ENCODE data around the gene TGM1.

TGM1 gene

GRCh38 chr14:24284501-24285035 is 21.6 kb upstream of the TGM1 start:
- no peaks in the 10 kb centered on the region for H3K9me2 ChIP-seq (replicated peaks; ENCODE audit: insufficient read depth, low read length)
- H3K4me1 ChIP-seq (ENCODE audit: low read length) = no peaks in the 10 kb centered on the region
- no peaks in the 10 kb centered on the region for H4K20me1 ChIP-seq (ENCODE audit: insufficient read depth, low read length)
- H3K9me3 ChIP-seq (replicated peaks; ENCODE audit: insufficient read depth, low read length) = no peaks in the 10 kb centered on the region
- H3K4me3 ChIP-seq (ENCODE audit: low read length) = no peak overlapping the region
- no peaks in the 10 kb centered on the region for H3K79me2 ChIP-seq (ENCODE audit: low read length)
- H3K27me3 ChIP-seq (replicated peaks; ENCODE audit: insufficient read depth, low read length) = no peaks in the 10 kb centered on the region
- no peak overlapping the region for H3K27ac ChIP-seq (ENCODE audit: low read length)
- no peak overlapping the region for H3K4me2 ChIP-seq (ENCODE audit: low read depth, low read length)
- no peak overlapping the region for H3K9ac ChIP-seq (ENCODE audit: low read length)
- no peak for DNase-seq
- H3F3A ChIP-seq (ENCODE audit: insufficient read depth, low read length) = no peaks in the 10 kb centered on the region
- no peak for TF ChIP-seq CTCF (IDR thresholded peaks at IDR 0.05; ENCODE audit: low read length)
- TF ChIP-seq EZH2 (optimal IDR thresholded peaks at IDR 0.05; ENCODE audit: low read depth, low read length) = no peak
- no peaks in the 10 kb centered on the region for H3K36me3 ChIP-seq (replicated peaks; ENCODE audit: insufficient read depth, low read length)
- no peak overlapping the region for H2AFZ ChIP-seq (ENCODE audit: low read length)

- no peak overlapping the region for H3K4me3 ChIP-seq (ENCODE audit: low read length)
- H3F3A ChIP-seq (ENCODE audit: insufficient read depth, low read length) = no peaks in the 10 kb centered on the region
- no peaks in the 10 kb centered on the region for H3K27me3 ChIP-seq (replicated peaks; ENCODE audit: insufficient read depth, low read length)
- H3K36me3 ChIP-seq (replicated peaks; ENCODE audit: insufficient read depth, low read length) = no peaks in the 10 kb centered on the region
- H2AFZ ChIP-seq (ENCODE audit: low read length) = no peak overlapping the region
- H3K79me2 ChIP-seq (ENCODE audit: low read length) = no peaks in the 10 kb centered on the region
- no peak overlapping the region for H3K27ac ChIP-seq (ENCODE audit: low read length)
- no peaks in the 10 kb centered on the region for H3K9me2 ChIP-seq (replicated peaks; ENCODE audit: insufficient read depth, low read length)
- no peak for TF ChIP-seq EZH2phosphoT487 (IDR thresholded peaks at IDR 0.05; ENCODE audit: low read length)
- TF ChIP-seq EZH2 (optimal IDR thresholded peaks at IDR 0.05; ENCODE audit: low read depth, low read length) = no peak
- TF ChIP-seq CTCF (IDR thresholded peaks at IDR 0.05; ENCODE audit: low read length) = no peak
- no peak overlapping the region for H3K9ac ChIP-seq (ENCODE audit: low read length)
- H4K20me1 ChIP-seq (ENCODE audit: insufficient read depth, low read length) = no peaks in the 10 kb centered on the region
- no peak for DNase-seq
- no peak overlapping the region for H3K4me2 ChIP-seq (ENCODE audit: low read depth, low read length)
- H3K9me3 ChIP-seq (replicated peaks; ENCODE audit: insufficient read depth, low read length) = no peaks in the 10 kb centered on the region
- H3K4me1 ChIP-seq (ENCODE audit: low read length) = peaks cover 4% of the 10 kb centered on the region; the same call in 1 of the 2 replicates
Observed at GRCh38 chr14:24283796-24284460, 21.0 kb upstream of the TGM1 start.

DNA sequence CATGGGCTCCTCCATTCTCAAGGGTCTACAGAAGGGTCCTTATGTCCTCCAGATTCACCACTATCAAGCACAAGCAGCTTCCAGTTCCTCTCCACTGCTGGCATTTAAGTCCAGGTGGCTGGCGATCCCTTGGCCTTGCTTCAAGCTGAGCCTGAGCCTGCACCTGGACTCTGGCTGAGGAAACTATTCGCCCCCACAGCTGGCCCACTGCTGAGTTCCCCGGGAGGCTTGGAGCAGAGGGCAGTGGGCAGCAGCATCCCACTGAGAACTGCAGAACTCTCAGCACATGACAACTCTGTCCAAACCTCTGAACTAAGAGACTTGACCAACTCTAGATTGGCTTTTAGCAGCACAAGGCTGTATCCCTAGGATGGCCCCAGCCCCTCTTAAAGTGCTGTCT is 19.8 kb upstream of the TGM1 start:
- no peak overlapping the region for H2AFZ ChIP-seq (ENCODE audit: low read length)
- no peak for DNase-seq
- no peaks in the 10 kb centered on the region for H3K9me3 ChIP-seq (replicated peaks; ENCODE audit: insufficient read depth, low read length)
- no peaks in the 10 kb centered on the region for H3K27me3 ChIP-seq (replicated peaks; ENCODE audit: insufficient read depth, low read length)
- H3K36me3 ChIP-seq (replicated peaks; ENCODE audit: insufficient read depth, low read length) = no peaks in the 10 kb centered on the region
- TF ChIP-seq EZH2phosphoT487 (IDR thresholded peaks at IDR 0.05; ENCODE audit: low read length) = no peak
- no peak for TF ChIP-seq EZH2 (optimal IDR thresholded peaks at IDR 0.05; ENCODE audit: low read depth, low read length)
- H4K20me1 ChIP-seq (ENCODE audit: insufficient read depth, low read length) = no peaks in the 10 kb centered on the region
- H3K4me3 ChIP-seq (ENCODE audit: low read length) = no peak overlapping the region
- no peaks in the 10 kb centered on the region for H3K9me2 ChIP-seq (replicated peaks; ENCODE audit: insufficient read depth, low read length)
- no peak overlapping the region for H3K9ac ChIP-seq (ENCODE audit: low read length)
- H3F3A ChIP-seq (ENCODE audit: insufficient read depth, low read length) = no peaks in the 10 kb centered on the region
- no peak overlapping the region for H3K27ac ChIP-seq (ENCODE audit: low read length)
- H3K79me2 ChIP-seq (ENCODE audit: low read length) = no peaks in the 10 kb centered on the region
- H3K4me1 ChIP-seq (ENCODE audit: low read length) = peaks cover 7% of the 10 kb centered on the region; the same call in 1 of the 2 replicates
- no peak overlapping the region for H3K4me2 ChIP-seq (ENCODE audit: low read depth, low read length)

- Histone ChIP-seq H3K9me3 (replicated peaks; ENCODE audit: insufficient read depth, low read length) (no peaks in the 10 kb centered on the region), H4K20me1 (ENCODE audit: insufficient read depth, low read length) (no peaks in the 10 kb centered on the region), H3K79me2 (ENCODE audit: low read length) (no peaks in the 10 kb centered on the region), H3K36me3 (replicated peaks; ENCODE audit: insufficient read depth, low read length) (no peaks in the 10 kb centered on the region), H3K4me2 (ENCODE audit: low read depth, low read length) (no peak overlapping the region), H3K9me2 (replicated peaks; ENCODE audit: insufficient read depth, low read length) (no peaks in the 10 kb centered on the region), H3F3A (ENCODE audit: insufficient read depth, low read length) (no peaks in the 10 kb centered on the region), H3K4me3 (ENCODE audit: low read length) (no peak overlapping the region), H3K27me3 (replicated peaks; ENCODE audit: insufficient read depth, low read length) (no peaks in the 10 kb centered on the region), H3K27ac (ENCODE audit: low read length) (no peak overlapping the region), H2AFZ (ENCODE audit: low read length) (no peak overlapping the region), H3K4me1 (ENCODE audit: low read length) (peaks cover 7% of the 10 kb centered on the region; the same call in 1 of the 2 replicates), H3K9ac (ENCODE audit: low read length) (no peak overlapping the region)
- DNase-seq = no peak
- TF ChIP-seq EZH2 (optimal IDR thresholded peaks at IDR 0.05; ENCODE audit: low read depth, low read length) (no peak), EZH2phosphoT487 (IDR thresholded peaks at IDR 0.05; ENCODE audit: low read length) (no peak)
Observed at GRCh38 chr14:24281636-24282035, 18.7 kb upstream of the TGM1 start.
